Measurements from ENCODE around the gene CBFB.
A peak's percentile ranks its signal among the peaks of the same experiment; 100 is the strongest.

The CBFB gene

GRCh38 chr16:67150047-67150832 lies 121.3 kb downstream of the CBFB start:
- TF ChIP-seq YY1 (IDR thresholded peaks at IDR 0.05; ENCODE audit: low read depth) = no peak
- TF ChIP-seq TCF12 (IDR thresholded peaks at IDR 0.05; ENCODE audit: low read depth) = no peak
- peak; percentile 42; the same call in 1 of the 2 replicates for TF ChIP-seq EGR1 (IDR thresholded peaks at IDR 0.05)
- no peak for TF ChIP-seq CREB1 (IDR thresholded peaks at IDR 0.05; ENCODE audit: low read depth)
- TF ChIP-seq CEBPB (IDR thresholded peaks at IDR 0.05) = no peak
- peak; percentile 93 for TF ChIP-seq ZBTB7A (IDR thresholded peaks at IDR 0.05; ENCODE audit: low read depth)
- TF ChIP-seq FOXM1 (IDR thresholded peaks at IDR 0.05; ENCODE audit: borderline replicate concordance, low read depth) = no peak
- TF ChIP-seq RAD21 (IDR thresholded peaks at IDR 0.05; ENCODE audit: low read depth) = no peak
- TF ChIP-seq, protein P1, sequence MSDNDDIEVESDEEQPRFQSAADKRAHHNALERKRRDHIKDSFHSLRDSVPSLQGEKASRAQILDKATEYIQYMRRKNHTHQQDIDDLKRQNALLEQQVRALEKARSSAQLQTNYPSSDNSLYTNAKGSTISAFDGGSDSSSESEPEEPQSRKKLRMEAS (IDR thresholded peaks at IDR 0.05) = peak; percentile 25; the same call in 1 of the 2 replicates
- TF ChIP-seq EP300 (IDR thresholded peaks at IDR 0.05; ENCODE audit: borderline replicate concordance) = no peak
- no peak for TF ChIP-seq TAF1 (IDR thresholded peaks at IDR 0.05; ENCODE audit: low read depth)
- TF ChIP-seq USF1 (IDR thresholded peaks at IDR 0.05) = no peak
- TF ChIP-seq TEAD4 (IDR thresholded peaks at IDR 0.05) = no peak
- TF ChIP-seq NFIC (IDR thresholded peaks at IDR 0.05) = no peak
- no peak for TF ChIP-seq REST (IDR thresholded peaks at IDR 0.05; ENCODE audit: low read depth)

All from Ishikawa (cell line).